Left ventricle myocardium inferior (tissue), 1 donor: ENCODE results near the gene RPS15. TPM values are rescaled to one million over a fixed set of nuclear protein-coding genes. Genes with fewer than 3 reads are reported as not detected.
A peak's percentile ranks its signal among the peaks of the same experiment; 100 is the strongest.
"Not testable (repeated sequence)": the region's sequence is repeated elsewhere in the genome, so short reads cannot be mapped to it uniquely, and the experiment has no call there.

Experiments
- DNase-seq: peaks from one replicate; pipeline ENCODE4 v3.0.0-alpha.2; 2020
- H3K27ac ChIP-seq: fragments of 200-600 bp; replicated peaks from 2 replicates; pipeline ENCODE4 v1.8.0; 2021
- H3K27me3 ChIP-seq: fragments of 200-600 bp; 2 replicates; pipeline ENCODE4 v1.8.0; 2021; ENCODE audit warnings: low read depth
- H3K36me3 ChIP-seq: fragments of 200-600 bp; 2 replicates; pipeline ENCODE4 v1.8.0; 2021
- H3K4me1 ChIP-seq: fragments of 200-600 bp; 2 replicates; pipeline ENCODE4 v1.8.0; 2021
- H3K4me3 ChIP-seq: fragments of 200-600 bp; 2 replicates; pipeline ENCODE4 v1.8.0; 2021; ENCODE audit warnings: mild to moderate bottlenecking, moderate library complexity
- H3K9me3 ChIP-seq: fragments of 200-600 bp; replicated peaks from 2 replicates; pipeline ENCODE4 v1.8.0; 2021
- CTCF ChIP-seq: fragments of 200-600 bp; IDR thresholded peaks from 2 replicates; pipeline ENCODE4 v1.8.0; 2021; ENCODE audit warnings: antibody characterized with exemption, mild to moderate bottlenecking, borderline replicate concordance
- intact Hi-C: fragments of 100-400 bp; cut with micrococcal nuclease; formaldehyde crosslinking; loops from one replicate; pipeline ENCODE4 v1.11.0; 2022
- total RNA-seq: library from RNA; stranded (reverse); fragmentation: NEBNext Ultra II Directional; extraction: Animal tissue kit (Norgen Biotek cat#: 25700); gene quantifications from one replicate; pipeline ENCODE4 v1.2.1, GENCODE V29; 2021
- donor health status: DM: no; HTN: yes; CAD: no; lungs with severe emphysema.

RPS15 gene
- total RNA-seq, 1 donor from 2014 or later: 588 TPM

- TF ChIP-seq CTCF: no peak
- peak overlapping the region; percentile 85 for H3K27ac ChIP-seq
- no peaks in the 10 kb centered on the region for H3K27me3 ChIP-seq
- peaks cover 55% of the 10 kb centered on the region for H3K36me3 ChIP-seq
- H3K9me3 ChIP-seq: no peaks in the 10 kb centered on the region
- intact Hi-C loops: no loop called here
- peak overlapping the region; percentile 79 for H3K4me3 ChIP-seq
- H3K4me1 ChIP-seq: peaks cover 34% of the 10 kb centered on the region
- DNase-seq: no peak
Measured at GRCh38 chr19:1438933-1439354, 748 bp downstream of the RPS15 start.

GRCh38 chr19:1439525-1440417, 1.6 kb downstream of the RPS15 start:
- intact Hi-C loops, H3K27me3 ChIP-seq, DNase-seq, H3K9me3 ChIP-seq, H3K27ac ChIP-seq: not testable (repeated sequence)
- peaks cover 47% of the 10 kb centered on the region for H3K36me3 ChIP-seq
- H3K4me3 ChIP-seq: peak overlapping the region; percentile 79
- H3K4me1 ChIP-seq: peaks cover 38% of the 10 kb centered on the region

GRCh38 chr19:1440418-1440801, 2.2 kb downstream of the RPS15 start:
- intact Hi-C loops: no loop called here
- Histone ChIP-seq H3K4me3 (peak overlapping the region; percentile 79), H3K36me3 (peaks cover 41% of the 10 kb centered on the region), H3K27me3 (peaks cover 3% of the 10 kb centered on the region), H3K9me3 (no peaks in the 10 kb centered on the region), H3K4me1 (peaks cover 44% of the 10 kb centered on the region), H3K27ac (no peak overlapping the region)
- no peak for TF ChIP-seq CTCF
- no peak for DNase-seq

GRCh38 chr19:1441022-1441426, 2.8 kb downstream of the RPS15 start:
- Histone ChIP-seq H3K36me3 (peaks cover 37% of the 10 kb centered on the region), H3K4me3 (no peak overlapping the region), H3K9me3 (no peaks in the 10 kb centered on the region), H3K4me1 (peaks cover 51% of the 10 kb centered on the region), H3K27me3 (peaks cover 9% of the 10 kb centered on the region), H3K27ac (no peak overlapping the region)
- intact Hi-C loops: no loop called here
- DNase-seq: no peak
- no peak for TF ChIP-seq CTCF

GRCh38 chr19:1441677-1442438, 3.7 kb downstream of the RPS15 start:
- H3K27me3 ChIP-seq: peaks cover 17% of the 10 kb centered on the region
- H3K27ac ChIP-seq: no peak overlapping the region
- no peaks in the 10 kb centered on the region for H3K9me3 ChIP-seq
- intact Hi-C loops: no loop called here
- no peak overlapping the region for H3K4me3 ChIP-seq
- TF ChIP-seq CTCF: no peak
- H3K4me1 ChIP-seq: peaks cover 59% of the 10 kb centered on the region
- no peak for DNase-seq
- H3K36me3 ChIP-seq: peaks cover 37% of the 10 kb centered on the region
